GM23338 (cell line): Measurements from ENCODE around the gene TMED3. TPM values are rescaled to one million over a fixed set of nuclear protein-coding genes. Genes with fewer than 3 reads are reported as not detected.

Source experiments
- ATAC-seq: fragments of 200-7000 bp; cut with Tn5 transposase; 3 replicates; pipeline ENCODE4 v1.9.1; 2020
- DNase-seq: peaks from one replicate; pipeline ENCODE4 v3.0.0-alpha.2; 2015; ENCODE audit warnings: low spot score
- H2AFZ ChIP-seq: fragments of 200-600 bp; sonication (generic); 2 replicates; pipeline ENCODE4 v1.8.0; 2016; ENCODE audit warnings: antibody characterized with exemption, mild to moderate bottlenecking, moderate library complexity
- H3F3A ChIP-seq: fragments of 200-600 bp; sonication (generic); replicated peaks from 2 replicates; pipeline ENCODE4 v1.8.0; 2017; ENCODE audit warnings: antibody characterized with exemption, mixed run types, low read depth
- H3K27ac ChIP-seq: fragments of 200-600 bp; sonication (generic); 2 replicates; pipeline ENCODE4 v1.6.1; 2016; ENCODE audit warnings: low read depth
- H3K27me3 ChIP-seq: fragments of 200-600 bp; sonication (generic); 2 replicates; pipeline ENCODE4 v1.8.0; 2016; ENCODE audit warnings: mild to moderate bottlenecking, mixed run types, moderate library complexity; ENCODE audit not compliant: insufficient read depth
- H3K36me3 ChIP-seq: fragments of 200-600 bp; sonication (generic); 2 replicates; pipeline ENCODE4 v1.8.0; 2016; ENCODE audit warnings: mild to moderate bottlenecking; ENCODE audit not compliant: insufficient read depth
- H3K4me1 ChIP-seq: fragments of 200-600 bp; sonication (generic); 2 replicates; pipeline ENCODE4 v1.8.0; 2016; ENCODE audit warnings: mild to moderate bottlenecking, moderate library complexity; ENCODE audit not compliant: insufficient read depth
- H3K4me2 ChIP-seq: fragments of 200-600 bp; sonication (generic); 2 replicates; pipeline ENCODE4 v1.7.1; 2017; ENCODE audit warnings: mixed run types
- H3K4me3 ChIP-seq: fragments of 200-600 bp; sonication (generic); 2 replicates; pipeline ENCODE4 v1.6.1; 2016; ENCODE audit warnings: mixed run types
- H3K79me2 ChIP-seq: fragments of 200-600 bp; sonication (generic); replicated peaks from 2 replicates; pipeline ENCODE4 v1.8.0; 2017; ENCODE audit warnings: mild to moderate bottlenecking; ENCODE audit not compliant: insufficient read depth
- H3K9me2 ChIP-seq: fragments of 200-600 bp; sonication (generic); 2 replicates; pipeline ENCODE4 v1.8.0; 2017; ENCODE audit not compliant: insufficient read depth
- H4K20me1 ChIP-seq: fragments of 200-600 bp; sonication (generic); replicated peaks from 2 replicates; pipeline ENCODE4 v1.8.0; 2017; ENCODE audit warnings: mild to moderate bottlenecking; ENCODE audit not compliant: insufficient read depth
- H3K27ac Mint-ChIP-seq: 2 replicates; pipeline ENCODE4 v1.8.0; 2020; ENCODE audit warnings: inconsistent platforms, mild to moderate bottlenecking, moderate library complexity, mixed read lengths
- H3K27me3 Mint-ChIP-seq: 3 replicates; pipeline ENCODE4 v1.8.0; 2022; ENCODE audit warnings: low read depth, mild to moderate bottlenecking, moderate library complexity, mixed read lengths, inconsistent platforms; ENCODE audit not compliant: insufficient read depth, poor library complexity
- H3K36me3 Mint-ChIP-seq: 3 replicates; pipeline ENCODE4 v1.8.0; 2021; ENCODE audit warnings: low read depth, mild to moderate bottlenecking, inconsistent platforms, moderate library complexity, mixed read lengths
- H3K4me1 Mint-ChIP-seq: 3 replicates; pipeline ENCODE4 v1.8.0; 2020; ENCODE audit warnings: mild to moderate bottlenecking, inconsistent platforms, mixed read lengths
- H3K4me3 Mint-ChIP-seq: 3 replicates; pipeline ENCODE4 v1.8.0; 2021; ENCODE audit warnings: moderate library complexity, mild to moderate bottlenecking, inconsistent platforms, mixed read lengths
- H3K9me3 Mint-ChIP-seq: 3 replicates; pipeline ENCODE4 v1.8.0; 2020; ENCODE audit warnings: moderate library complexity, mild to moderate bottlenecking, inconsistent platforms, mixed read lengths
- CREB1 ChIP-seq: fragments of 250-450 bp; sonication (Bioruptor Pico); IDR thresholded peaks from 2 replicates; pipeline ENCODE4 v1.5.0; 2020; ENCODE audit warnings: low read depth, mild to moderate bottlenecking, moderate library complexity
- EZH2 ChIP-seq: fragments of 200-600 bp; sonication (generic); IDR thresholded peaks from one replicate; pipeline ENCODE4 v1.8.0; 2017; ENCODE audit warnings: antibody characterized with exemption, mild to moderate bottlenecking, low read depth; ENCODE audit not compliant: unreplicated experiment
- EZH2phosphoT487 ChIP-seq: fragments of 200-600 bp; sonication (generic); IDR thresholded peaks from one replicate; pipeline ENCODE4 v1.8.1; 2018; ENCODE audit warnings: antibody characterized with exemption; ENCODE audit not compliant: unreplicated experiment
- NANOG ChIP-seq: IDR thresholded peaks from 2 replicates; pipeline ENCODE4 v1.6.1; 2016; ENCODE audit warnings: antibody characterized with exemption, borderline replicate concordance
- POLR2AphosphoS5 ChIP-seq: IDR thresholded peaks from 2 replicates; pipeline ENCODE4 v1.6.1; 2016; ENCODE audit warnings: antibody characterized with exemption, low read depth
- STAT1 ChIP-seq: IDR thresholded peaks from one replicate; pipeline ENCODE4 v1.6.1; 2016; ENCODE audit warnings: antibody characterized with exemption; ENCODE audit not compliant: unreplicated experiment
- ZNF114 ChIP-seq: fragments of 250-450 bp; sonication (Bioruptor Pico); IDR thresholded peaks from 2 replicates; pipeline ENCODE4 v1.5.0; 2020; ENCODE audit warnings: mild to moderate bottlenecking, moderate library complexity
- polyA plus RNA-seq: library from polyadenylated mRNA; unstranded; fragments of >200 nt; fragmentation: Nextera tagmentation; extraction: Ambion mirVana; gene quantifications from 2 replicates; pipeline ENCODE4 v1.2.1, GENCODE V29; 2016
- total RNA-seq: library from RNA; depleted of rRNA; stranded (reverse); fragments of >200 nt; shearing (Covaris generic); gene quantifications from 2 replicates; pipeline ENCODE4 v1.2.3, GENCODE V29; 2014; rRNA removed
- TF ChIP-seq, protein P1 (sequence below): IDR thresholded peaks from 2 replicates; pipeline ENCODE4 v1.6.1; 2016; ENCODE audit warnings: antibody characterized with exemption
- TF ChIP-seq, protein P2 (sequence below), 2 experiments: fragments of 200-600 bp in 1 of 2; sonication (generic) in 1 of 2; conservative IDR thresholded peaks; 2 replicates each; pipeline versions ENCODE4 v1.5.1 to v1.6.1; 2016 to 2017; ENCODE audit warnings: antibody characterized with exemption in 2 of 2, low read depth in 2 of 2, mild to moderate bottlenecking in 2 of 2, moderate library complexity in 1 of 2

TMED3 gene
- total and polyA plus RNA-seq, 2 experiments from 2014 or later, result 33.7 to 49.2 TPM

DNA sequence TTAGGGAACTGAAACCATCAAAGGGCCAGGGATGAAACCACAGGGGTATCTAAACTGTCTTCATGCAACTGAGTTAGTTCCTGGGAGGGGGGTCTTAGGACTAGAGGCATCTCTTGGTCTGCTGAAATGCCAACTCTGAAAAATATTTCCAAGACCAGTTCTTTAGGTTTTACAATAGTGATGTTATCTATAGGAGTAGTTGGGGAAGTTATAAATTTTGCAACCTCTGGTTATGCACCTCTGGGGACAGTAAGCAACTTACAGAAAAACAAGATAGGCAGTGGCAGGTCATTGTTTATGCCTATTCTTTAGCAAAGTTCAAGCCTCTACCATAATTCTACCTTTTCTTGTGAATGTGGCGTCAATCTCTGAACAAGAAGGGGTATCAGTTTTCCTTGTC, 60.7 kb downstream of the TMED3 start:
- H3K79me2 ChIP-seq, result no peaks in the 10 kb centered on the region
- no peak overlapping the region for H2AFZ ChIP-seq
- no peak overlapping the region for H3K27ac ChIP-seq
- DNase-seq (no peak), ATAC-seq (no peak)
- no peak overlapping the region for H3K4me3 Mint-ChIP-seq
- TF ChIP-seq POLR2AphosphoS5 (no peak), EZH2phosphoT487 (no peak), ZNF114 (CRISPR knock-in tag) (no peak), EZH2 (no peak), NANOG (no peak)
- TF ChIP-seq, protein P1, sequence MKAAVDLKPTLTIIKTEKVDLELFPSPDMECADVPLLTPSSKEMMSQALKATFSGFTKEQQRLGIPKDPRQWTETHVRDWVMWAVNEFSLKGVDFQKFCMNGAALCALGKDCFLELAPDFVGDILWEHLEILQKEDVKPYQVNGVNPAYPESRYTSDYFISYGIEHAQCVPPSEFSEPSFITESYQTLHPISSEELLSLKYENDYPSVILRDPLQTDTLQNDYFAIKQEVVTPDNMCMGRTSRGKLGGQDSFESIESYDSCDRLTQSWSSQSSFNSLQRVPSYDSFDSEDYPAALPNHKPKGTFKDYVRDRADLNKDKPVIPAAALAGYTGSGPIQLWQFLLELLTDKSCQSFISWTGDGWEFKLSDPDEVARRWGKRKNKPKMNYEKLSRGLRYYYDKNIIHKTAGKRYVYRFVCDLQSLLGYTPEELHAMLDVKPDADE, result no peak
- H3K36me3 Mint-ChIP-seq, result peaks cover 3% of the 10 kb centered on the region; the same call in 1 of the 3 replicates
- no peak overlapping the region for H3K4me2 ChIP-seq
- no peak overlapping the region for H3K27ac Mint-ChIP-seq
- H3K4me1 ChIP-seq, result peaks cover 14% of the 10 kb centered on the region
- H3K4me3 ChIP-seq, result no peak overlapping the region
- no peaks in the 10 kb centered on the region for H3K27me3 ChIP-seq
- H3K27me3 Mint-ChIP-seq, result peaks cover 4% of the 10 kb centered on the region
- H4K20me1 ChIP-seq, result no peaks in the 10 kb centered on the region
- no peaks in the 10 kb centered on the region for H3K36me3 ChIP-seq
- no peaks in the 10 kb centered on the region for H3F3A ChIP-seq
- peaks cover 2% of the 10 kb centered on the region; the same call in 2 of the 3 replicates for H3K9me3 Mint-ChIP-seq
- peaks cover 33% of the 10 kb centered on the region for H3K4me1 Mint-ChIP-seq
- H3K9me2 ChIP-seq, result peaks cover 11% of the 10 kb centered on the region

DNA sequence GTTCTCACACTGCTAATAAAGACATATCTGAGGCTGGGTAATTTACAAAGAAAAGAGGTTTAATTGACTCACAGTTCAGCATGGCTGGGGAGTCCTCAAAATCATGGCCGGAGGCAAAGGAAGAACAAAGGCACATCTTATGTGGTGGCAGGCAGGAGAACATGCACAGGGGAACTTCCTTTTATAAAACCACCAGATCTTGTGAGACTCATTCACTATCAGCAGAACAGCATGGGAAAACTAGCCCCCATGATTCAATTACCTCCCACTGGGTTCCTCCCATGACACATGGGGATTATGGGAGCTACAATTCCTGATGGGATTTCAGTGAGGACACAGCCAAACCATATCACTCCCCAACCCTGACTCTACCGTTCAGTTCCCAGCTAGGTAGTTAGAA, 61.5 kb downstream of the TMED3 start:
- Mint-ChIP-seq H3K4me1 (peaks cover 33% of the 10 kb centered on the region), H3K27ac (no peak overlapping the region), H3K27me3 (peaks cover 4% of the 10 kb centered on the region), H3K36me3 (peaks cover 11% of the 10 kb centered on the region), H3K9me3 (peaks cover 6% of the 10 kb centered on the region), H3K4me3 (no peak overlapping the region)
- ATAC-seq (no peak), DNase-seq (no peak)
- H3K4me2 ChIP-seq, result no peak overlapping the region
- no peak overlapping the region for H2AFZ ChIP-seq
- no peaks in the 10 kb centered on the region for H4K20me1 ChIP-seq
- H3K4me1 ChIP-seq, result peaks cover 14% of the 10 kb centered on the region
- no peak for TF ChIP-seq CREB1 (CRISPR knock-in tag)
- no peak for TF ChIP-seq ZNF114 (CRISPR knock-in tag)
- TF ChIP-seq NANOG, result no peak
- TF ChIP-seq, protein P2, sequence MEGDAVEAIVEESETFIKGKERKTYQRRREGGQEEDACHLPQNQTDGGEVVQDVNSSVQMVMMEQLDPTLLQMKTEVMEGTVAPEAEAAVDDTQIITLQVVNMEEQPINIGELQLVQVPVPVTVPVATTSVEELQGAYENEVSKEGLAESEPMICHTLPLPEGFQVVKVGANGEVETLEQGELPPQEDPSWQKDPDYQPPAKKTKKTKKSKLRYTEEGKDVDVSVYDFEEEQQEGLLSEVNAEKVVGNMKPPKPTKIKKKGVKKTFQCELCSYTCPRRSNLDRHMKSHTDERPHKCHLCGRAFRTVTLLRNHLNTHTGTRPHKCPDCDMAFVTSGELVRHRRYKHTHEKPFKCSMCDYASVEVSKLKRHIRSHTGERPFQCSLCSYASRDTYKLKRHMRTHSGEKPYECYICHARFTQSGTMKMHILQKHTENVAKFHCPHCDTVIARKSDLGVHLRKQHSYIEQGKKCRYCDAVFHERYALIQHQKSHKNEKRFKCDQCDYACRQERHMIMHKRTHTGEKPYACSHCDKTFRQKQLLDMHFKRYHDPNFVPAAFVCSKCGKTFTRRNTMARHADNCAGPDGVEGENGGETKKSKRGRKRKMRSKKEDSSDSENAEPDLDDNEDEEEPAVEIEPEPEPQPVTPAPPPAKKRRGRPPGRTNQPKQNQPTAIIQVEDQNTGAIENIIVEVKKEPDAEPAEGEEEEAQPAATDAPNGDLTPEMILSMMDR (conservative IDR thresholded peaks at IDR 0.05; ENCODE audit: low read depth in 2 of 2), result no peak
- no peak for TF ChIP-seq EZH2
- no peak for TF ChIP-seq POLR2AphosphoS5
- TF ChIP-seq STAT1, result no peak
- TF ChIP-seq, protein P1, result no peak
- no peak for TF ChIP-seq EZH2phosphoT487
- no peak overlapping the region for H3K4me3 ChIP-seq
- H3F3A ChIP-seq, result no peaks in the 10 kb centered on the region
- H3K27ac ChIP-seq, result no peak overlapping the region
- H3K79me2 ChIP-seq, result no peaks in the 10 kb centered on the region
- no peaks in the 10 kb centered on the region for H3K27me3 ChIP-seq
- H3K9me2 ChIP-seq, result peaks cover 11% of the 10 kb centered on the region
- H3K36me3 ChIP-seq, result no peaks in the 10 kb centered on the region

Other genes starting within 250 kb of the TMED3 start
- 0.24 and 0.39 TPM in 2 replicates for gene RASGRF1, start 220.3 kb upstream of the TMED3 start, total RNA-seq
- 0.03 and 0.05 TPM in 2 replicates for gene RASGRF1, start 220.3 kb upstream of the TMED3 start, polyA plus RNA-seq
- not detected in 2 replicates for gene ANKRD34C, start 28.4 kb upstream of the TMED3 start, total RNA-seq
- not detected in 2 replicates for gene ANKRD34C, start 28.4 kb upstream of the TMED3 start, polyA plus RNA-seq
- 1.4 and 1.7 TPM in 2 replicates for gene MINAR1, start 121.2 kb downstream of the TMED3 start, total RNA-seq
- gene MINAR1, start 121.2 kb downstream of the TMED3 start, polyA plus RNA-seq, result 0.28 and 0.32 TPM in 2 replicates